HG03039 (cell line): ENCODE measurements around the gene DSTN.
"Not testable (repeated sequence)": the region's sequence is repeated elsewhere in the genome, so short reads cannot be mapped to it uniquely, and the experiment has no call there.

Experiments used
- ATAC-seq: cut with Tn5 transposase; IDR thresholded peaks from one replicate; pipeline ENCODE4 v1.9.1; 2021; ENCODE audit warnings: mild to moderate bottlenecking, moderate library complexity; ENCODE audit not compliant: unreplicated experiment

The DSTN gene

GRCh38 chr20:17647391-17648314 lies 77.8 kb downstream of the DSTN start:
- no peak for ATAC-seq

- no peak for ATAC-seq
These were observed 78.4 kb downstream of the DSTN start for GRCh38 chr20:17648315-17648646.

- no peak for ATAC-seq
These were observed 79.2 kb downstream of the DSTN start for GRCh38 chr20:17648791-17649730.

- no peak for ATAC-seq
These were observed 80.6 kb downstream of the DSTN start for GRCh38 chr20:17650301-17651128.

- no peak for ATAC-seq
These were observed 81.4 kb downstream of the DSTN start for GRCh38 chr20:17651129-17651759.

- ATAC-seq: no peak
These were observed 82.0 kb downstream of the DSTN start for GRCh38 chr20:17651760-17652388.

GRCh38 chr20:17652411-17652810 lies 82.5 kb downstream of the DSTN start:
- no peak for ATAC-seq

GRCh38 chr20:17653835-17654648 lies 84.2 kb downstream of the DSTN start:
- ATAC-seq: no peak

GRCh38 chr20:17654649-17655285 lies 84.9 kb downstream of the DSTN start:
- ATAC-seq: no peak

GRCh38 chr20:17655286-17655651 lies 85.4 kb downstream of the DSTN start:
- ATAC-seq: no peak

GRCh38 chr20:17655865-17656479 lies 86.1 kb downstream of the DSTN start:
- ATAC-seq: no peak

GRCh38 chr20:17657079-17657825 lies 87.4 kb downstream of the DSTN start:
- no peak for ATAC-seq

- ATAC-seq: no peak
These were observed 88.2 kb downstream of the DSTN start for GRCh38 chr20:17657898-17658647.

- ATAC-seq: no peak
These were observed 88.7 kb downstream of the DSTN start for GRCh38 chr20:17658648-17658993.

- not testable (repeated sequence) for ATAC-seq
These were observed 89.5 kb downstream of the DSTN start for GRCh38 chr20:17659344-17659743.
